ENCODE measurements around the gene MRPL4.
A peak's percentile ranks its signal among the peaks of the same experiment; 100 is the strongest.

Gene MRPL4

GRCh38 chr19:10293637-10294367, 41.8 kb downstream of the MRPL4 start:
- in situ Hi-C loops (cut with HindIII; ENCODE audit: low pct_ligation_motif_present, low pct_unique_long_range_greater_than_20kb, low sequenced_read_pairs), result no loop called here
- DNase-seq, result no peak

GRCh38 chr19:10294368-10294697, 42.3 kb downstream of the MRPL4 start:
- in situ Hi-C loops (cut with HindIII; ENCODE audit: low pct_ligation_motif_present, low pct_unique_long_range_greater_than_20kb, low sequenced_read_pairs), result no loop called here
- DNase-seq, result no peak

GRCh38 chr19:10295305-10295846, 43.4 kb downstream of the MRPL4 start:
- in situ Hi-C loops (cut with HindIII; ENCODE audit: low pct_ligation_motif_present, low pct_unique_long_range_greater_than_20kb, low sequenced_read_pairs), result no loop called here
- peak; percentile 45 for DNase-seq

GRCh38 chr19:10295847-10296591, 44.0 kb downstream of the MRPL4 start:
- DNase-seq, result no peak
- in situ Hi-C loops (cut with HindIII; ENCODE audit: low pct_ligation_motif_present, low pct_unique_long_range_greater_than_20kb, low sequenced_read_pairs), result no loop called here

GRCh38 chr19:10299545-10300458, 47.8 kb downstream of the MRPL4 start:
- DNase-seq, result no peak

GRCh38 chr19:10305139-10305806, 53.3 kb downstream of the MRPL4 start:
- no peak for DNase-seq
- in situ Hi-C loops (cut with HindIII; ENCODE audit: low pct_ligation_motif_present, low pct_unique_long_range_greater_than_20kb, low sequenced_read_pairs), result no loop called here

More at GRCh38 chr19:10299545-10300458, 47.8 kb downstream of the MRPL4 start:
- in situ Hi-C loops (cut with HindIII; ENCODE audit: low pct_ligation_motif_present, low pct_unique_long_range_greater_than_20kb, low sequenced_read_pairs), result no loop called here

- in situ Hi-C loops (cut with HindIII; ENCODE audit: low pct_ligation_motif_present, low pct_unique_long_range_greater_than_20kb, low sequenced_read_pairs), result no loop called here
- no peak for DNase-seq
These were observed 54.3 kb downstream of the MRPL4 start for GRCh38 chr19:10306327-10306726.

GRCh38 chr19:10309423-10309822, 57.4 kb downstream of the MRPL4 start, which contains the start of gene ZGLP1:
ZGLP1 (minus strand) TSS chr19:10309815.
- DNase-seq, result no peak
- in situ Hi-C loops (cut with HindIII; ENCODE audit: low pct_ligation_motif_present, low pct_unique_long_range_greater_than_20kb, low sequenced_read_pairs), result no loop called here
